Chondrocyte (in vitro differentiated cells): ENCODE data around the gene CLK4. TPM values are rescaled to one million over a fixed set of nuclear protein-coding genes. Genes with fewer than 3 reads are reported as not detected.

Experiments used
- DNase-seq: peaks from one replicate; pipeline ENCODE4 v3.0.0; 2021; ENCODE audit warnings: mixed read lengths, low spot score
- H3K27ac Mint-ChIP-seq: one replicate; pipeline ENCODE4 v1.8.0; 2021; ENCODE audit warnings: mild to moderate bottlenecking, moderate library complexity, mixed read lengths; ENCODE audit not compliant: unreplicated experiment
- H3K27me3 Mint-ChIP-seq: 2 replicates; pipeline ENCODE4 v1.8.0; 2021; ENCODE audit warnings: low read depth, mixed read lengths
- H3K36me3 Mint-ChIP-seq: 2 replicates; pipeline ENCODE4 v1.8.0; 2021; ENCODE audit warnings: low read depth, mixed read lengths
- H3K4me1 Mint-ChIP-seq: 2 replicates; pipeline ENCODE4 v1.8.0; 2021; ENCODE audit warnings: low read depth, mild to moderate bottlenecking, mixed read lengths
- H3K4me3 Mint-ChIP-seq: one replicate; pipeline ENCODE4 v1.8.0; 2021; ENCODE audit warnings: mild to moderate bottlenecking, moderate library complexity, mixed read lengths; ENCODE audit not compliant: unreplicated experiment
- H3K9me3 Mint-ChIP-seq: 2 replicates; pipeline ENCODE4 v1.8.0; 2021; ENCODE audit warnings: low read depth, mixed read lengths
- total RNA-seq: library from RNA; stranded (reverse); gene quantifications from 3 replicates; pipeline ENCODE4 v1.2.1, GENCODE V29; 2021
- TF ChIP-seq, protein P1 (sequence below): fragments of 200-600 bp; sonication (generic); IDR thresholded peaks from 2 replicates; pipeline ENCODE4 v1.5.0; 2021; ENCODE audit warnings: antibody characterized with exemption, mild to moderate bottlenecking, moderate library complexity

The CLK4 gene
- total RNA-seq, 1 donor from 2014 or later, result 21.8 TPM

GRCh38 chr5:178590924-178591423 lies 35.9 kb downstream of the CLK4 start:
- TF ChIP-seq, protein P1, sequence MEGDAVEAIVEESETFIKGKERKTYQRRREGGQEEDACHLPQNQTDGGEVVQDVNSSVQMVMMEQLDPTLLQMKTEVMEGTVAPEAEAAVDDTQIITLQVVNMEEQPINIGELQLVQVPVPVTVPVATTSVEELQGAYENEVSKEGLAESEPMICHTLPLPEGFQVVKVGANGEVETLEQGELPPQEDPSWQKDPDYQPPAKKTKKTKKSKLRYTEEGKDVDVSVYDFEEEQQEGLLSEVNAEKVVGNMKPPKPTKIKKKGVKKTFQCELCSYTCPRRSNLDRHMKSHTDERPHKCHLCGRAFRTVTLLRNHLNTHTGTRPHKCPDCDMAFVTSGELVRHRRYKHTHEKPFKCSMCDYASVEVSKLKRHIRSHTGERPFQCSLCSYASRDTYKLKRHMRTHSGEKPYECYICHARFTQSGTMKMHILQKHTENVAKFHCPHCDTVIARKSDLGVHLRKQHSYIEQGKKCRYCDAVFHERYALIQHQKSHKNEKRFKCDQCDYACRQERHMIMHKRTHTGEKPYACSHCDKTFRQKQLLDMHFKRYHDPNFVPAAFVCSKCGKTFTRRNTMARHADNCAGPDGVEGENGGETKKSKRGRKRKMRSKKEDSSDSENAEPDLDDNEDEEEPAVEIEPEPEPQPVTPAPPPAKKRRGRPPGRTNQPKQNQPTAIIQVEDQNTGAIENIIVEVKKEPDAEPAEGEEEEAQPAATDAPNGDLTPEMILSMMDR, result peak; percentile 63
- peaks cover 15% of the 10 kb centered on the region for H3K9me3 Mint-ChIP-seq
- H3K4me3 Mint-ChIP-seq, result peak overlapping the region; percentile 65
- DNase-seq, result no peak
- H3K4me1 Mint-ChIP-seq, result peaks cover 10% of the 10 kb centered on the region
- peaks cover 27% of the 10 kb centered on the region for H3K27me3 Mint-ChIP-seq
- peaks cover 15% of the 10 kb centered on the region for H3K36me3 Mint-ChIP-seq
- H3K27ac Mint-ChIP-seq, result no peak overlapping the region

- Mint-ChIP-seq H3K27me3 (peaks cover 27% of the 10 kb centered on the region), H3K4me3 (peak within 1 kb of the TSS; percentile 65), H3K27ac (no peak within 1 kb of the TSS), H3K9me3 (peaks cover 10% of the 10 kb centered on the region), H3K36me3 (peaks cover 10% of the 10 kb centered on the region), H3K4me1 (peaks cover 10% of the 10 kb centered on the region)
- DNase-seq, result no peak
- TF ChIP-seq, protein P1, result peak; percentile 90
Observed at GRCh38 chr5:178590141-178590923, 36.5 kb downstream of the CLK4 start, which contains the start of gene COL23A1. COL23A1 (minus strand) TSS chr5:178590393.

DNA sequence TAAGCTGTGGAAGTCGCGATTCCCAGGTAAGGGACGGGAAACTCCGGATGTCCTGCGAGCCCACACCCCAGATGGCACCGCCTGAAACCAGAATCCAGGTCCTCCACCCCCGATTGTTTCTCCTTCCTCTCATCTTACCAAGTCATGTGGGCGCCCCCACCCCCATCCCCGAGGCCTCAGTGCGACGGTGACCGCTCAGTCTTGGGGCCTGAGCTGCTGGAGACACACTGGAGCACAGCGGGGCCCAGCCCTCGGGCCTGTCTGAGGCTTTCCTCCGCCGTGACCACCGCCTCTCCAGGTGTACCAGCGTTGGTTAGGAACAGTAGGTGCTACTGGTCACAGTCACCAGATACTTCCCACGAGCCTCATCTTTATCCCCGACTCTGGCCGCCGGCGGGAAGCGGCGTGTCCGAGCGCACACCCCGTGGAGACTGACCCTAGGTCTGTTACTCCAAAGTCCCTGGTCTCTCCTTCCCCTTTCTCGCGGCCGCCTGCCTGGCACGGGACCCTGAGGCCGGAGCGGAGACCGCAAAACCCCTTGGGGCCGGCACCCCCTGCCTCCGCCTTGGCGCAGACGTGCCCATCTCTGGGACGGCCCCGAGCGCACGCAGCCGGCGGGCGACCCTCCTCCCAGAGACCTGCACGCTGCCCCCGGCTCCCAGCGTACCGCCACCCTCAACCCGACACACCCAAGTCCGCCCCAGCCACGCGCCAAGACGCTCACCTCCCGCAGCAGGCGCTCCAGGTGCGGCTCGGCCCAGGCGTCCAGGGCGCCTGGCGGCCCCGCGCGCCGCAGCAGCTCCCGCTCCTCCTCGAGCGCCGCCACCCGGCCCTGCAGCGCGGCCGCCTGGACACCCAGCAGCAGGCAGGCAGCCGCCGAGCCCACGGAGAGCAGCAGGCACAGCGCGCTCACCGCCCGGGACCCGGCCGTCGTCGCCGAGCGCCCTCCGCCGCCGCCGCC lies 37.4 kb downstream of the CLK4 start:
- no peak for DNase-seq
- peaks cover 3% of the 10 kb centered on the region for H3K36me3 Mint-ChIP-seq
- peaks cover 10% of the 10 kb centered on the region for H3K4me1 Mint-ChIP-seq
- H3K27ac Mint-ChIP-seq, result no peak overlapping the region
- peaks cover 27% of the 10 kb centered on the region for H3K27me3 Mint-ChIP-seq
- peaks cover 1% of the 10 kb centered on the region for H3K9me3 Mint-ChIP-seq
- peak overlapping the region; percentile 58 for H3K4me3 Mint-ChIP-seq
- TF ChIP-seq, protein P1, result peak; percentile 47

- H3K4me3 Mint-ChIP-seq, result peak overlapping the region; percentile 18
- no peak for DNase-seq
- H3K9me3 Mint-ChIP-seq, result no peaks in the 10 kb centered on the region
- TF ChIP-seq, protein P1, result no peak
- H3K27me3 Mint-ChIP-seq, result peaks cover 27% of the 10 kb centered on the region
- H3K4me1 Mint-ChIP-seq, result peaks cover 10% of the 10 kb centered on the region
- H3K36me3 Mint-ChIP-seq, result no peaks in the 10 kb centered on the region
- H3K27ac Mint-ChIP-seq, result no peak overlapping the region
Observed at GRCh38 chr5:178588769-178589168, 38.1 kb downstream of the CLK4 start.
